DMS153 treated with DMSO at 0.1 percent for 48 hours (cell line): ENCODE results near the gene ATP7B.
"Not testable (repeated sequence)": the region's sequence is repeated elsewhere in the genome, so short reads cannot be mapped to it uniquely, and the experiment has no call there.

Experiments
- DNase-seq: peaks from one replicate; lab custom pipeline; 2025; ENCODE audit not compliant: unreplicated experiment; lab: John Stamatoyannopoulos, UW

Gene ATP7B

DNA sequence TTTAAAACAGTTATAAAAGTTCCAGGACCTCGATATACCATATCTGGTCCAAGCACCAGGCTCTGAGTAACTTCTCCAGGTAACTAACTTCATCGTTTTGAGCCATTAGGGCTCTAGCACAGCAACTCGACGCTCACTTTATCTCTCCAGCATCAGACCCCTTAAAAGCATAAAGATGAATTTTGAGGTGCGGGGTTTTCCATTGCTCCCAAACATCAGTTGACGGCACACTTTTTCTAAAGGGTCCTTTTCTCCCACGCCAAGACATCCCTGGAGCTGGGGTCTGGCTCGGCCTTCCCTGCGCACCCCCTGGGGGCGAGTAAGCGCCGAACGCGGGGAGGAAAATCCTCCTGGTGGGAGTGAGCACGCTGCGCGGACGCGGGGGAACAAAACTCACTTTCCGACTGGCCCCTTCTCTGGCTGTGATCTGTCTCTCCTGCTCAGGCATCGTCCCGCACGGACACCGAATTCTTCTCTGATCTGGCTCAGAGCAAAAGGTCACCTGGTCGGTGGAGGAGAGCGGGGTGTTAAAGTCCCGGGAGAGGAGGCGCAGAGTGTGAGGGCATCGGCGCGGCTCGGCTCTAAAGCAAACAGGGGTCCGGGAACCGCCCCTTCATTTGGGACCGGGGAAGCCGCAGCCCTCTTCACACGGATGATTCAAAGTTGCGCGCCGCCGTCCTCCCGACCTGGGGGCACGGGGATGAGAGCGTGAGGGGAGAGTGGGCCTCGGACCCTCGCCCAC, at the start of gene ATP7B:
ATP7B (minus strand) TSS at position 561 of the 742 bp plus-strand sequence; CDS start at position 448, 113 bp downstream.
- no peak for DNase-seq

DNA sequence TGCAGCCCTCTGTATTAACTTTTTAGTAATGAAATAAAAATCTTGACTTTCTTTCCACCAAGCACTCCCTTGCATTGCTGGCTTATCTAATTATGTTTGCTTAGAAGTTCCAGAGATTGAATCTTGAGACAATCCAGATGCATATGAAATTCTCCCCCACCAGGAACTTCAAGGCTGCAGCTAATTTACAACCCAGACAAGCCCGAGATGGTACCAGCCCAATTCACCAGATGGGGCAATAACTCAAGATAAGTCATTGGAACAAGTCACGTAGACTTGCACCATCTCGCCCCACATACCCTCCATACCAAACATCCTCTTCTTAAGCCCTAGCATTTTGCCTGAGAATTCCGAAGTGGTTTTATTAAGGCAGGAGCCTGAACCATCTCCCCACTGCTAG, 42.2 kb upstream of the ATP7B start:
- DNase-seq, result no peak

DNA sequence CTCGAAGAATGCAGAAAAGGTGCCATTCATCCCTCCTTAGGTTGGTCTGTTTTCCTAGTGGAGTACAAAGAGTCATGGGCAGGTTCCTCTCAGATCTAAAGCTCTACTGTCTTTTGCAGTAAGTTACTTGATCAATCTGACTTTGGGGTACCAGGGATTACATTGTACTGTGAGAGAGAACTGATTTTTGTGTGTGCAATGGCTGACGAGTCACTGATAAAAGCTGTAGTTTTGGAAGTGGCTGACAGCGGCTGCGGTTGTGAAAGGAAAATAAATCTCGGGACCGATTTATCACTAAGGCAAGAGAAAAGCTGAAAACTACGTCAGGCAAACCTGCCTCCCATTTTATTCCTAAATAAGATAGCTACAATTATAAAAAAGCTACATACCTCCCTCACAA, 40.1 kb upstream of the ATP7B start:
- DNase-seq, result no peak

DNA sequence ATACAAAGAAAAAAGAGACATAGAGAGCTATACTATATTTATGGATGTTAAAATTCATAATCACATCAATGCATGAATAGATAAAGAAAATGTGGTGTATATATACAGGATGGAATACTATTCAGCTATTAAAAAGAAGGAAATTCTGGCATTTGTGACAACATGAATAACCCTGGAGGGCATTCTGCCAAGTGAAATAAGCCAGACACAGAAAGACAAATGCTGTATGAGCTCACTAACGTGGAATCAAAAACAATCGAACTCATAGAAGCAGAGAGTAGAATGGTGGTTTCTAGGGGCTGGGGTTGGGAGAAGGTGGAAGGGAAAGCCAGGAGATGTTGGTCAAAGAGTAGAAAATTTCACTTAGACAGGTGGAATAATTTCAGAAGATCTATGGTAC, 37.3 kb upstream of the ATP7B start:
- DNase-seq, result no peak

DNA sequence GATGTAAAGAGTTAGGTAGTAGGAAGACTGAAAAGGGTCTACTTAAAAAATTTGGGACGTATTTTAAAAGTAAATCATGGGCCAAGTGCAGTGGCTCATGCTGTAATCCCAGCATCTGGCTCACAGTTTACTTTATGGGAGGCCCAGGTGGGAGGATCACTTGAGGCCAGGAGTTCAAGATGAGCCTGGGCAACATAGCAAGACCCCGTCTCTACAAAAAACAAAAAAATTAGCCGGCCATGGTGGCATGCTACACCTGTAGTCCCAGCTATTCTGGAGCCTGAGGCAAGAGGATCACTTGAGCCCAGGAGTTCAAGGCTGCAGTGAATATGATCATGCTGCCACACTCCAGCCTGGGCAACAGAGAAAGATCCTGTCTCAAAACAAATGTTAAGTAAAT, 36.2 kb upstream of the ATP7B start:
- no peak for DNase-seq

DNA sequence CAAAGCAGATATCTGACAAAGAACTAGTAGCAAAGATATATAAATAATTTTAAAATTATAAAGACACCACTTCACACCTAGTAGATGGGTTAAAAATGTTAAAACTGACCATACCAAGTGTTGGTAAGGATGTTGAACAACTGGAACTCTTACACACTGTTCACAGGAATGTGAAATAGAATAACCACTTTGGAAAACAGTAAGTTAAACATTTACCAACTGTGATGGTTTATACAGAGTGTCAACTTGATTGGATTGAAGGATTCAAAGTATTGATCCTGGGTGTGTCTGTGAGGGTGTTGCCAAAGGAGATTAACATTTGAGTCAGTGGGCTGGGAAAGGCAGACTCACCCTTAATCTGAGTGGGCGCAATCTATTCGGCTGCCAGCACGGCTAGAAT, 32.4 kb upstream of the ATP7B start:
- DNase-seq, result no peak

DNA sequence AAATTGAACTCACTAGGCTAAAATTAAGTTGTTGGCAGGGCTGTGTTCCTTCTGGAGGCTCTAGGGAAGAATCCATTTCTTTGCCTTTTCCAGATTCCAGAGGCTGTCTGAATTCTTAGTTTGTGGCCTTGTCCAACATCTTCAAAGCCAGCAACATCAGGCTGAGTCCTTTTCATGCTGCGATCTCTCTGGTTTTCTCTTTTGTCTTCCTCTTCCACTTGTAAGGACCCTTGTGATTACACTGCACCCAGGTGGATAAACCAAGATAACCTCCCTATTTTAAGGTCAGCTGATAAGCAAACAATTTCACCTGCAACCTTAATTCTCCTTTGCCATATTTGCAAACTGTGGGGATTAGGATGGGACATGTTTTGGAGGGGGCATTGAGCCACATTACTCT, 24.8 kb upstream of the ATP7B start:
- DNase-seq, result no peak

DNA sequence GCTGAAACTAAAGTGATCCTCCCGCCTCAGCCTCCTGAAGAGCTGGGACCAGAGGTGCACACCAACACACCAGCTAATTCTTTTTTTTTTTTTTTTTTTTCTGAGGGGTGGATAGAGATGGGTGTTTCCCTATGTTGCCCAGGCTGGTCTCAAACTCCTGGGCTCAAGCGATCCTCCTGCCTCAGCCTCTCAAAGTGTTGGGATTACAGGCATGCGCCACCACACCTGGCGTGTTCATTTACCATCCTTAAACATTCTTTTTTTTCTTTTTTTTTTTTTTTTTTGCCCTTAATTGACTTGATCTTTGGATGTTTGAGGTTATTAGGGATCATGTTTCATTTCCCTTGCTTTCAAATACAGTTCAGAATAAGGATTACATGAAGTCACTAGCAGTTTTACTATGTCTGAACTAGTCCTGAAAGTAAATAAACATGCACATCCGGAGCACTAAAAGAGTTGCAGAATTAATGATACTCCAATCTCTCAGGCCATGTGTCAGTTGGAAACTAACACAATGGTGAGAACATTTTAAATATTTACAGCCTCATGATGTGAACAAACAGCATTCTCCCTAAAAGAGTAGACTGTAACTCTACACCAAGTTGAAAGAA, 23.5 kb upstream of the ATP7B start:
- peak; percentile 88 for DNase-seq

DNA sequence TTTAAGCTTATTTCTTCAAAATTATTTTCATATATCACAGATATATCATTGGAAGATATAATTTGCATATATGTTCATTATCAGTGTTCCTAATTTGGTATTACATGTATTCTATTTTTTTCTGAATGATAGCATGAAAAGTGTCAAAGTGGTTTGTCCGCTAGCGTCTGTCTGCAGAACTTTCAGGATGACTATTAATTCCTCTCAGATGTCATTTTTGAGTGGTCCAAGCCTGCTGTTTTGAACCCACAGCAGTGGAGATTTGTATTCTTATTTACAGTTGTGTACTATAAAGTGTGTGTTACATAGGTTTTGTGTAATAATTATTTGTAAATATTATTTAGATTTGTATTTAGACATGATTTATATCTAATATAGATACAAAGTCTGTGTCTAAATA, 21.8 kb upstream of the ATP7B start:
- no peak for DNase-seq

DNA sequence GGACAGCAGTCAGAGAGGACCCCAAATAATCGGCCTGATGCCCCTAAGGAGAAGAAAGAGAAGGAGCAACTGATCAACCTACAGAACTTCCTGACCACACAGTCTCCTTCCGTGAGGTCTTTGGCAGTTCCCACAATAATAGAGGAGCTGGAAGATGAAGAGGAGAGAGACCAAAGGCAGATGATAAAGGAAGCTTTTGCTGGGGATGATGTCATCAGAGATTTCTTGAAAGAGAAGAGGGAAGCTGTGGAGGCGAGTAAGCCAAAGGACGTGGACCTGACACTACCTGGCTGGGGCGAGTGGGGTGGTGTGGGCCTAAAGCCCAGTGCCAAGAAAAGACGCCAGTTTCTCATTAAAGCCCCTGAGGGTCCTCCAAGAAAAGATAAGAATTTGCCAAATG, 19.2 kb upstream of the ATP7B start:
- DNase-seq, result not testable (repeated sequence)

DNA sequence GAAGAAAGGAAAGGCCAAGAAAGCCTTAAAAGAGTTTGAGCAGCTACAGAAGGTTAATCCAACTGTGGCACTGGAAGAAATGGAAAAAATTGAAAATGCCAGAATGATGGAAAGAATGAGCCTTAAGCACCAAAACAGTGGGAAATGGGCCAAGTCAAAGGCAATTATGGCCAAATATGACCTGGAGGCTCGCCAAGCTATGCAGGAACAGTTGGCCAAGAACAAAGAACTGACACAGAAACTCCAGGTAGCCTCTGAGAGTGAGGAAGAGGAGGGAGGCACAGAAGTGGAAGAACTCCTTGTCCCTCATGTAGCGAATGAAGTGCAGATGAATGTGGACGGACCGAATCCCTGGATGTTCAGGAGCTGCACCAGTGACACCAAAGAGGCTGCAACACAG, 18.3 kb upstream of the ATP7B start:
- no peak for DNase-seq

DNA sequence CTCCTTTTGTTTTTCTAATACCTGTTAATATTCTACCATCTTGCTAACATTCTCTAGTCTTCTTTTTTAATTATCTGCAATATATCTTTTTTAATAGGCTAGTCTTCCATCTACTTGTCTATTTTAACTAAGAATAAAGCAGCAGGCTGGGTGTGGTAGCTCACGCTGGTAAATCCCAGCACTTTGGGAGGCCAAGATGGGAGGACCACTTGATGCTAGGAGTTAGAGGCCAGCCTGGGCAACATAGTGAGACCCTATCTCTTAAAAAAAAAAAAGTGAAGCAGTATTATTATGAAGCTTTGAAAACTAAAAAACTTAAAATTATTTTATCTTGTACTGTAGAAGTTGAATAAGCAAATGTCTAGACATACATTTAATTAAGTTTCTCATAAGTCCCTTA, 16.6 kb upstream of the ATP7B start:
- no peak for DNase-seq

DNA sequence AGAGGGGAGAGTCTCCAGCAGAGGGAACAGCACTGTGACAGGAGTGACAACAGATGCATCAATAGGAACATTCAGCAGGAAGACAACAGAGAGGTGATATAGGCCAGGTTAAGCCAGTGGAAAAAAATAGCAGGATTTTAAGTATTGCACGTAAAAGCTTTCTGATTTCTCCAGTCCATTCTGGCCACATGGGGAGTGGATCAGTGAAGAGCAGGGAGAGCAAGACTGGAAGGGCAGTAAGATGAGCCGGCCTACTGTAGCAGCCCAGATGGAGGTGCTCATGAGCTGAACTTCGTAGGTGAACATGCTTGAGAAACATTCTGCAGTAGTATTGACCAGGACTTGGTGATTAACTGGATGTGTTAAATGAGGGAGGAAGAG, 15.0 kb upstream of the ATP7B start:
- DNase-seq, result no peak

DNA sequence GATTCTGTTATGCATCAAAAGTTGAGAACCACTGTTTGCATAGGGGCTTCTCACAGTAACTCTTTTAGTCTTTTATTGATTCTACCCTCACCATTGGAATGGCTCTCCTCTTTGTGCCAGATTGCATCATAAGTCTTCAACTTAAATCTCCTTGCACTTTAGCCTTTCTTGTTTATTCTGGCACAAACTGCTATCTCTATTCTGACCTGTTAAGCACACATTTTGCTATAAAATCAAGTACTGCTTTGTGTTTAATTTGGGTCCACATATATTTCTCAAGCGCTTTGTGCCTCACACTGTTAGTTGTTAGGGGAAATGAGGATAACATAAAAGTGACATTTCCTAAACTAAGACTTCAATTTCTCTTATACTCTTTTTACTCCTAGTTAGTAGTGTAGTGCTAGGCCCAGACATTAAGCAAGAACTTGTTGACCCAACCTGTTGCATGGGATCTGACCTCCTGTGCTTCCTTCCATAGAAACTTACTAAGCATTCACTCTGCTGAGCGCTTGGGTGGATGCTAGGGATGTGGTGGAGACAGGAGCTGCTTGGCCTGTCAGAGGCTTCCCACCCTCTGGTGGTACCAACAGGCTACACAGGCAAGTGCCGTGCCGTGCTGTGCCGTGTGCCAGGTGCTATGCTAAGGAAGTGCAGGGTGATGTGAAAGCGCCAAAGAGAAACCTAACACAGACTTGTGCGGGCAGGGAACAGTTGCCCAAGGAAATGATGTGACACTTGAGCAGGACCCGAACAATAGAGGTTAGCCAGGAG, 14.4 kb upstream of the ATP7B start:
- DNase-seq, result no peak

DNA sequence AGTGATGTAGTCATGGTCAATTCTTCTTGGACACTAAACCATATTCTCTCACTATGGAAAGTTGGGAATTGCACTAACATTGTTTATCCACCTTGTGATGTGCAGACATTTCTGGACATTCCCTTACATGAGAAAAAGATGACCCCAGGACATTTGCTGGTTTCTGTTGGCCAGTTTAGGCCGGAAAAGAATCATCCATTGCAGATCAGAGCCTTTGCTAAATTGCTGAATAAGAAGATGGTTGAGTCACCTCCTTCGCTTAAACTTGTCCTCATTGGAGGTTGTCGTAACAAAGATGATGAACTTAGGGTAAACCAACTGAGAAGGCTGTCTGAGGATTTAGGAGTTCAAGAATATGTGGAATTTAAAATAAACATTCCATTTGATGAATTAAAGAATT, 13.2 kb upstream of the ATP7B start, which contains the start of gene UTP14C:
UTP14C (plus strand) TSS at position 211 of the 400 bp plus-strand sequence. CDS start 4,114 bp downstream, outside the sequence.
- no peak for DNase-seq

DNA sequence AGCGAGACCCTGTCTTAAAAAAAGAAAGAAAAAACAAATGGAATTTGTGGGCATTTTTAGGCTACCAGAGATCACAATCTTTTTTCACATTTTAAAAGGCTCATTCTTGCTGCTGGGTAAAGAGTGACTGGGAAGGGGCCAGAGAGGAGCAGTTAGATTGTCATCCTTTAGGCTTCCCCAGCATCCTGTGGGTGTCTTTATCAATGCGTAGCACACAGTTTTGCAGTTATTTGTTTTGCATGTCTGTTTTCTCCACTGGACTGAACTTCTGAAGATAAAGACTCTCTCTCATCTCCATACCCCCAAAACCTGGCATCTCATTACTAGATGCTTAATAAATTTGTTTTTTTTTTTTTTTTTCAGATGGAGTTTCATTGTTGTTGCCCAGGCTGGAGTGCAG, 11.1 kb upstream of the ATP7B start:
- DNase-seq, result no peak

DNA sequence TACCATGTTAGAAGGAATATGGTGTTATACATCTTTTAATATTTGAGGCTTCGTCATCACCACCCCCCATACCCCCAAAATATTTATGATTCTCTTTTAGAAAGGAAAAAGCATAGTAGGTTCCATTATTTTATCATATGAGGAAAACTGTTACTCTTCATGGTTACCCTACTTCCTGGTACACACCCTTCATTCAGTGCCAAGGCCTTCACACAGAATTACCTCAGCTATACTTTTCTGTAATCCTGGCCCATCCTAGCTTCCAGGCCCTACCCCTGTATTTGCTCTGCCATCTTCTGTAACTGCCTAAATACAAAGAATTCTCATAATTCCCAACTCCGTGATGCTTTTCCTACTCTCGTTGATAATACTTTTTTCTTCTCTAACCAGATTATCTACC, 8.9 kb upstream of the ATP7B start:
- DNase-seq, result no peak

DNA sequence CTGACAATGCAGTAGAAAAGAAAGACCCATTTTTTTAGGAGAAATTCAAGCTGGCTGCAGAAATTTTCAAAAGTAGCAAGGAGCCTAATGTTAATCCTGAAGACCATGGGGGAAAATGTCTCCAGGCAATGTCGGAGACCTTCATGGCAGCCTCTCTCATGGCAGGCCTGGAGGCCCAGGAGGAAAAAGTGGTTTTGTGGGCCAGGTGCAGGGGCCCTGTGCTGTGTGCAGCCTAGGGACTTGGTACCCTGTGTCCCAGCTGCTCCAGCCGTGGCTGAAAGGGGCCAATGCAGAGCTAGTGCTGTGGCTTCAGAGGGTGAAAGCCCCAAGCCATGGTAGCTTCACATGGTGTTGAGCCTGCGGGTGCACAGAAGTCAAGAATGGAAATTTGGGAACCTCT, 5.0 kb upstream of the ATP7B start:
- no peak for DNase-seq

DNA sequence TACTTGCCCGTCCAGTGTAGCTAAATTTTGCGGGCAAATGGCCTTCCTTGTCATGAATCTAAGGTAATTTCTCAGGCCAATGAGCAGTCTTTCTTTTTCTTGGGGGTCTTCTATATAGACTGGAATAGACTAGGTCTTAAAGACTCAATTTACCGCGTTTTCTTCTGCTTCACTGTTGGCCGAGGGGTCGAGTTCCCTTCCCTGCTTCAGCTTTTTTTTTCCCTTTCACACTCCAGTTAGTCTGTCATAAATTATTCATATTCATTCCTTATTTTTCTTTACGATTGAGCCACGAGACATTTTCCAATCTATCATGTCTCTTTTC, 1.2 kb upstream of the ATP7B start:
- DNase-seq, result no peak

DNA sequence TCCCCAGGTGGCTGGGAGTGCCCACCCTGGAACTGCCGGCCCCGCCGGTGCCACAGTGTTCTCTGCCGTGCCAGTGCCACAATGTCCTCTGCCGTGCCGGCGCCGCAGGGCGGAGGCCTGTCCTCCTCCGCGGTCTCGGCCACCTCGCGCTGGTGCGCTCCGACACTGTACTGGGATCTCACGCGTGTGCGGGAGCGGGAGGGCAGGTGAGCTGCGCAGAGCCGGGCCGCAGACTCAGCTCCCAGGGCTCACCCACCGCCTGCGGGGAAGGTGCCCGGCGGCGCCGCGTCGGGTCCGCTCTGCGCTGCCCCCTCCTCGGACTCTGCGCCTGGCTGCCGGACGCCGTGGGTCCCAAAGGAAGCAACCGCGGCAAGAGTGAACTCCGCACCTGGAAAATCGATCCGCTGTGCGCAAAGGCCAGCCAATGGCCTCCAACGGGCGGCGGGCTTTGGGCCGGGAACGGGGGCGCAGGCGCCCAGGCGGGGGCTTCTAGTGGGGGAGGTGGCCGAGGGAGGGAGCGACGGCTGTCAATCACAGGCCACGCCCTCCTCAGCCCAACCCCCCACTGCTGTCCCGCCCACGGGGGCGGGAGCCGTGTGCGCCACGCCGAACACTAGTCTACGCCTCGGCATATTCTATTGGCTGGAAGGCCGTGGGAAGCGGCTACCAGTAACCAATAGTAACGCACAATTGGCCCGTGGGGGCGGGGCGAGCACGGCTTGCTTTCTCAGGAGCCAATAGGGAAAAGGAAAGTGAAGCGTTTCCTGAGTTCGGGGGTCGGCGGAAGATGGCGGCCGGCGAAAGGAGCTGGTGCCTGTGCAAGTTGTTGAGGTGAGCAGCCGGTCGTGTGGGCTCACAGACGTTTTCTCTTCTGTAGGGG, 622 bp upstream of the ATP7B start, which contains the start of gene ALG11:
ALG11 (plus strand) TSS at position 767 of the 880 bp plus-strand sequence; CDS start at position 788, 21 bp downstream.
- DNase-seq, result peak; percentile 97

DNA sequence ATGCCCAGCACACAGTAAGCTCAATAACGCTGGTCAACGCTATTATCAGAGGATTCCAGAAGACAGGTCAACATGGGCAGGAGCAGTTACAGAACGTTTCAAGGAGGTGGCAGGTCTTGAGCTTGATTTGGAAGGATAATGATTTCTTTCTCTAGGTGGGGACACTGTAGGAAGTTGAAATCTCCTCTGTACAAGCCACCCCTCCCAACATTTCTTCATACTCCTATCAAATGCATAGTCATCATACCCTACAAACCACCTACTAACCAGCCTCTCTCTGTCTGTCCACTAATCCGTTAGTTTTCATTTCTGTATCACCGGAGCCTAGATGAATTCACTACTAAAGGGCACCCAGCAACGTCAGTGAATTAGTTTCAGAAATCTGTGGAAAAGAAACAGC, 1.3 kb downstream of the ATP7B start:
- DNase-seq, result no peak
